RCC 7860 (cell line): Measurements from ENCODE around the gene CPNE7.
"Not testable (repeated sequence)": the region's sequence is repeated elsewhere in the genome, so short reads cannot be mapped to it uniquely, and the experiment has no call there.

Experiments
- DNase-seq: peaks from one replicate; pipeline ENCODE4 v3.0.0-alpha.2; 2015; ENCODE audit warnings: low spot score
- FAIRE-seq: peaks from 2 replicates; lab custom pipeline; 2012; peaks lifted over from hg19 to GRCh38; lab: Jason Lieb, UNC

CPNE7 gene

GRCh38 chr16:89618109-89618998 is 42.8 kb downstream of the CPNE7 start:
- DNase-seq (peak; percentile 25), FAIRE-seq (peak; percentile 79)

- DNase-seq (no peak), FAIRE-seq (no peak)
Observed at GRCh38 chr16:89619840-89620239, 44.3 kb downstream of the CPNE7 start.

GRCh38 chr16:89620406-89620841 is 44.9 kb downstream of the CPNE7 start:
- no peak for FAIRE-seq
- no peak for DNase-seq

- FAIRE-seq, result no peak
- no peak for DNase-seq
Observed at GRCh38 chr16:89621136-89621697, 45.7 kb downstream of the CPNE7 start.

GRCh38 chr16:89621698-89622409 is 46.3 kb downstream of the CPNE7 start:
- no peak for DNase-seq
- no peak for FAIRE-seq

- no peak for DNase-seq
- FAIRE-seq, result no peak
Observed at GRCh38 chr16:89623511-89624261, 48.1 kb downstream of the CPNE7 start.

GRCh38 chr16:89624777-89625761 is 49.5 kb downstream of the CPNE7 start:
- FAIRE-seq, result no peak
- DNase-seq, result no peak

GRCh38 chr16:89629827-89630610 is 54.5 kb downstream of the CPNE7 start:
- DNase-seq, result no peak
- FAIRE-seq, result no peak

GRCh38 chr16:89633064-89633631 is 57.6 kb downstream of the CPNE7 start:
- peak; percentile 92 for FAIRE-seq
- peak; percentile 92 for DNase-seq

- not testable (repeated sequence) for DNase-seq, FAIRE-seq
Observed at GRCh38 chr16:89634463-89635385, 59.2 kb downstream of the CPNE7 start.

- FAIRE-seq, result no peak
- no peak for DNase-seq
Observed at GRCh38 chr16:89636663-89637062, 61.1 kb downstream of the CPNE7 start.

GRCh38 chr16:89637379-89637778 is 61.8 kb downstream of the CPNE7 start:
- no peak for DNase-seq
- FAIRE-seq, result no peak

GRCh38 chr16:89638455-89638854 is 62.9 kb downstream of the CPNE7 start:
- FAIRE-seq, result no peak
- DNase-seq, result no peak

- no peak for FAIRE-seq
- DNase-seq, result no peak
Observed at GRCh38 chr16:89639385-89639784, 63.8 kb downstream of the CPNE7 start.

- DNase-seq (no peak), FAIRE-seq (no peak)
Observed at GRCh38 chr16:89641458-89642119, 66.0 kb downstream of the CPNE7 start.

GRCh38 chr16:89642574-89642973 is 67.0 kb downstream of the CPNE7 start:
- FAIRE-seq, result no peak
- DNase-seq, result no peak

- DNase-seq (no peak), FAIRE-seq (no peak)
Observed at GRCh38 chr16:89643769-89644300, 68.3 kb downstream of the CPNE7 start.
